HG03045 (cell line): ENCODE data around the gene DNAH5.
"Not testable (repeated sequence)": the region's sequence is repeated elsewhere in the genome, so short reads cannot be mapped to it uniquely, and the experiment has no call there.

Experiments used
- ATAC-seq: cut with Tn5 transposase; IDR thresholded peaks from one replicate; pipeline ENCODE4 v1.9.1; 2021; ENCODE audit warnings: mild to moderate bottlenecking, moderate library complexity; ENCODE audit not compliant: unreplicated experiment

Gene DNAH5

DNA sequence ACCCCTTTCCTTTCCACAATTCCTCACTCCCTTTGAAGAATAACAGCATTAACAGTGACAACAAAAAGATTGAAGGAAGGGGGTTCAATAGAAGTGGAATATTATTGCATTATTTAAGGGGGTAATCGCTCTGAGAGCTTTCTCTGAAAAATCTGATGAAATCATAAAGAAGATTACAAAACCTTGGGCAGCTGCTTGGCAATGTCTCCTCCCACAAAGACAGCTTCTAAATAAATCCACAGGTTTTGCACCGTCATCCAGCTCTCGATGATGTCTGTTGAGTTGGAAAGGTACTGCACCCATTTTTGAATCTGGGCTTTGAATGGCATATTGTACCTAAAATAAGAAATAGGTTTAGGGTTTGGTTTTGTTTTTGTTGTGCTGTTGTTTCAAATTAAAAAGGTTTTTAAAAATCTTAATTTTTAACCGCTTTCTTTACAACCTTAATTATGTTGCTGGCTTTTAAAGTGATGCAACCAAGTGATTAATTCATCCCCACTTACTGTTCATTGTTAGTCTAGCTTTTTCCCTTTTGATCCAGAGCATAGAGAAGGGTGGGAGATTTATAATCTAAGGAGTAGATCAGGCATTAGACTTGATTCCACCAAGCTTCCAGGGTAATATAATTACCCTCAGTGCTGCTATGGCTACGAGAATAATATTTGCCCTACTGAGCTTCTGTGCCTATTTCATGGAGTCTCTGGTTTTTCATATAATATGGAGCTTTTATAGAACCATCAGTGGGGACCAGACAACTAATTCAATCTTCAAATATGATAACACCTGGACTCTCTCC, 85.0 kb downstream of the DNAH5 start:
- ATAC-seq: no peak

DNA sequence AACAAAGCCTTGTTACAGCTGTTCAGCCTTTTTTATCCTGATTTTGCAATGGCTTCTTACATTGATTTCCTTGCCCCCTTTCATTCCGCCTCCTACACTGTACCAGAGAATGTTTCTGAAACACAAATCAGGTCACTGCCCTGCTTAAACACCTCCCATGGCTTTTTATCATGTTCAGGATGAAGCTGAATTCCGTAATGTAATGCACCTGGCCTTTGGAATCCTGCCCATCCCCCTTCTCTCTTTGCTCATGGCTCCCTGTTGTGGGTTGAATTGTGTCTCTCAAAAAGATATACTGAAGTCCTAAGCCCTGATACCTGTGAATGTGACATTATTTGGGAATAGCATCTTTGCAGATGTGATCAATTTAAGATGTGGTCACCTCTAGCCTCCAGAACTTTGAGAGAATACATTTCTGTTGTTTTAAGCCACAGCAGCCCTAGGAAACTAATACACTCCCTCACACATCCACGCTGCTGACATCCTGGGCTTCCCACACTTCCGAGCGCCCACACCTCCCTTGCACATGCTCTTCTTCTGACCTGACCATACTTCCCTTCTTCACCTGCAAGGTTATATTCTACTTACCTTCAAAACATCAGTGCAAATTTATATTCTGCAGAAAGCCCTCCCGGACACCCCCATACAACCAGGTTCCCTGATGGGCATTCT, 101.2 kb downstream of the DNAH5 start:
- no peak for ATAC-seq

DNA sequence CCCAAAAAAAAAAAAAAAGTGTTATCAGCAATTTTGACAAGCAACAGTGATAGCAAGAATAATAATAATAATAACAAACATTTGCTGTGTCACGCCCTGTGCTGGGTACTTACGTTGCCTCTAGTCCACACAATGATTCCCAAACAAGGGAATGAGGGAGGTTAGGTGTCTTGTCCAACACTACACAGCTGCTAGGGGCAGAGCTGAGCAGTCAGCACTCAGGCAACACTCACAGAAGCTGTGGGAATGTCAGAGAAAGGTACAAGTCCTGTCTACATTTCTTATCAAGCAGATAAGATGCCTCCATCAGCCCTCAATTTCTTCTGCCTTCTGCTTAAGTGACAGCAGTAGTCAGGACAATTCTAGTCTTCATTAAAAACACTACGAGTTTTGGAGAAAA, 111.0 kb downstream of the DNAH5 start:
- ATAC-seq: no peak

DNA sequence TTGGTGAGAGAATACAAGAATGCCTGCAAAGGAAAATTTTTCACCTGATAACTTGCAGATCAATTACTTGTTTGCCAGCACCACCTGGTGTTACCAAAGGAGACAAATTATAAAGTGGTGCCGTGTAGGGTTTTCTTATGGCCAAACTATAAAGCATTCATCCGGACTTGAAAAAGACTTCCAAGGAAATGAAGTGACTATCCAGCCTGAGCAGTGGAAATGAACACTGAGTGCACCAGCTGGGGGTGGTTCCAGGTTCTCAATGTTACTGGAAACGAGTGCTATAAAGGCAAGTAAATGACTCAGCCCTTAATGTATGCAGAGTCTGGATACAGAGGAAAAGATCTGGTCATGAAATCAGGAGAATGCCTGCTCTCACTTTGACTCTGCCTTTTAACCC, 113.1 kb downstream of the DNAH5 start:
- no peak for ATAC-seq

DNA sequence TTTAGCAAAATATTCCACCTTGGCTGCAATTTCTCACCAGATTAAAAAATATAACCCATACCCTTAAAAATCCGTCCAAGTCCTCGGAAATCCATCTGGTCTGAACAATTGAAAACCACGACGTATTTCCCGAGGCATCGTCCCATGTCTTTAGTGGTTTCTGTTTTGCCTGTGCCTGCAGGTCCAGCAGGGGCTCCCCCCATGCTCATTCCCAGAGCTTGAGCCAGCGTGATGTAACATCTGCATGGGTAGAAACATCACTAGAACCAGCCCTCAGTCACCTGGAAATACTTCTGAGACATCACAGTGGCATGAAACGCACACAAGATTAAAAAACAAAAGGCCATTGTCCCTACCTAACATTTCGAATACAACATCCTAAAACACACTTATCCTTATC, 114.0 kb downstream of the DNAH5 start:
- ATAC-seq: no peak

DNA sequence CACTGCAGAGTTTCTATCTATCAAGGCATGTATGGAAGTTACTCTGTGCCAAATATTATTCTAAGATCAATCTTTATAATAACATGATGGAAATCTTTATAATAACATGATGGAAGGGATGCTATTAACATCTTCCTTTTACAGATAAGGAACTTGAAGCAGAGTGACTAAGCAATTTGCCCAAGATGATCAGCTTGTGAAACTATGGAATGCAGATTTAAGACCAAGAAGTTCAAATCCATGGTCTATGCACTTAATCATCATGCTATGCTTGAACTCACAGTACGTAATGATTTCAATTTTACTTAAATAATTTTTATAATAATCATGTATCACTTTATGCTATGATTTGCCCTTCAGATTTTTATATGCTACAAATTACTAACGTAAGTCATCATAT, 123.1 kb downstream of the DNAH5 start:
- no peak for ATAC-seq

DNA sequence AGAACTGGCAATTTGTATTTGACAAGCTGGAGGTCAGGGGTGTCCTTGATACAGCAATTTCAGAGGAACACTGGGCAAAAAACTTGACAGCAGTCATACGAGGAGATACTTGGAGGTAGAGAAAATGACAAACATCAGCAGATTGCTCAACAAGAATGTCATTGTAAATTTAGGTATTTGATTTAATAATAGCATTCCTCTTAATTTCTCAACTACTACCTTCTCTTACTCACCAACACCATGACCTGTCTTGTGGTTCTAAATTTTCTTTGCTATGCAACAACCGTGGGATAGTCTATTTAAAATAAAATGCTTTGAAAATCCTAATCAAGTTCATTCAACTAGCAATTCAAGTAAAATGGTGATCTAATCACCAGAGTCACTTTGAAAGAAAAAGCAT, 128.4 kb downstream of the DNAH5 start:
- ATAC-seq: no peak

DNA sequence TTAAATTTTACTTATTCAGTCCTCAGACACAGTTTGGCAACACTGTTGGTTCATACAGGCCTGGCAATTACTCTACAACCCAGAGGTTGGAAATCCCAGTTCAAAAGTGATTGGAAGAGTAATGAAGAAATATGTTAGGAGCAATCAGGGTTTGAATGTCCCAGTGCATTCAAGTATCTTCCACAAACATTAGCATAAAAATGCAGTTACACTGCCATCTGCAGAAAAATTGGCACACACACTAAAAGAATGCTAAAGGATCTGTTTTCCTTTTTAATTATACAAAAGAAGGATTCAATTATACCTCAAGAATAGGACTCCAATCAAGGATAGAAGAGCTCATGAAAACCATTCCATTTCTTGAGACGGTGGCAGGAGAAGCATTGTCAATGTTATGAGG, 130.2 kb downstream of the DNAH5 start:
- no peak for ATAC-seq

DNA sequence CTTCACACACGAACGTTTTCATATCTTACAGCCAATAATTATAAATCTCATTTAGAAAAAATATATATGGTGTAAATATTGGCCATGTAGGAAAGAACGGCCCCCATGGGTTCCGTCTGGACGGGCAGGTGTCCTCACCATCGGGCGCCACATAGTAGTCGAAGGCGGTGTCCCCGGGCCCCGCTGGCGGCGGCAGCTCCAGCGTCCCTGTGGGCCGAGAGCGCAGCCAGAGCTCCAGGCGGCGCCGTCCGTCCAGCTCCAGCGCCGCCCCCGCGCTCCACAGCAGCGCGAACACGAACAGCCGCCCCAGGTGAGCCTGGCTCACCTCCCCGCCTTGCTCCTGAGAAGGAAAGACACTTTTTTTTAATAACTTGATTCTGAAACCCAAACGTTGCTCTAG, 134.6 kb downstream of the DNAH5 start:
- ATAC-seq: no peak

DNA sequence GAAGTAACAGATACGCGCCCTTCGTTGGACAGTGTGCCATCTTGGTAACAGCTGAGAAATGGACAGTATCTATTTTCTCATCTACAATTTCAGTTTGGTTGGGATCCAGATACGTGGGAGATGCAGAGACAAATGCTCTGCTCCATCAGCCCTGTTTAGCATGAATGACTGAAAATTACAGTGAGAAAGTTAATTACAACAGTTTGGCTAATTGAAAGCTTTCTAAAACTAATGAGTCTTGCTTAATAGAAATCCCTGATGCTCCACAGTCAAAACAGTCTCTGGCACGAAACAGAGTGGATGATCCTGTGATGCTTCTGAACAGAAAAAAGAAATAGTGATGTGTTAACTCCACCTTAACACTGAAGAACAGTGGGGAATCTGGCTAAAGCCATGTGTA, 140.2 kb downstream of the DNAH5 start:
- ATAC-seq: no peak

DNA sequence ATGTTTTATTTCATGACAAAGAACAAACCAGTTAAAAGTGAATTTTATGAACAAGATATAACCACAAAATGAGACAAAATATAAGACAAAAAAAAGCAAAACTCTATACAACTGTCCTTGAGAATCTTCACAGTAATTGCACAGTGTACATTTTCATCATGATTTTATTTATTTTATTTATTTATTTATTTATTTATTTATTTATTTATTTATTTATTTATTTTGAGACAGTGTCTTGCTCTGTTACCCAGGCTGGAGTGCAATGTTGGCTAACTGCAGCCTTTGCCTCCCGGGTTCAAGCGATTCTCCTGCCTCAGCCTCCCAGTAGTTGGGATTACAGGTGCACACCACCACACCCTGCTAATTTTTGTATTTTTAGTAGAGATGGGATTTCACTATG, 145.9 kb downstream of the DNAH5 start:
- not testable (repeated sequence) for ATAC-seq

DNA sequence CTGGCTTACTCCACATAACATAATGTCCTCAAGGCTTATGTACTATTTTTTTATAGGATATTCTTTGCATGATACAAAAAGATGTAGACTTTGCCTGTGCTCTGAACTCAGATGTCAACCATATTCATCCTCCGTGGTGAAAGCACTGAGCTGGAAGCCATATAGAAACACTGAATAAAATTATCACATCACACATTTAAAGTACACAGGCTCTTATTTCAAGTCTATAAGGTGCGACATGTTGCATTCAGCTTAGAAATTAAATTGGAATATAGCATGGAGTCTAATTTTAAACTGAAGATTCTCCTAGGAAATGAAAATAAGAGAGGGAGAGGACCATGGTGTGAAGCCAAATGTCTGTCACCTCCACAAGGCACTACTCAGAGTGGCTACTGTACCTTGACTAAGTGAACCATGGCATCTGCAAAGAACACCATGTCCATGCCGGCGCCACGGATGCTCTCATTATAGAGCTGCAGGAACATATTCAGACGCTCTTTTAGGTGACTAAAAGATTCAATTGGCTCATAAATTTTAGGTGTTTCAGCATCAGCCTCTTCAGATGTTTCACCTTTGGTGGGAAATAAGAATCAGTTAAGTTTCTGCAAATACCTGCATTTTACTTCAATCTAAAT, 158.6 kb downstream of the DNAH5 start:
- ATAC-seq: no peak

DNA sequence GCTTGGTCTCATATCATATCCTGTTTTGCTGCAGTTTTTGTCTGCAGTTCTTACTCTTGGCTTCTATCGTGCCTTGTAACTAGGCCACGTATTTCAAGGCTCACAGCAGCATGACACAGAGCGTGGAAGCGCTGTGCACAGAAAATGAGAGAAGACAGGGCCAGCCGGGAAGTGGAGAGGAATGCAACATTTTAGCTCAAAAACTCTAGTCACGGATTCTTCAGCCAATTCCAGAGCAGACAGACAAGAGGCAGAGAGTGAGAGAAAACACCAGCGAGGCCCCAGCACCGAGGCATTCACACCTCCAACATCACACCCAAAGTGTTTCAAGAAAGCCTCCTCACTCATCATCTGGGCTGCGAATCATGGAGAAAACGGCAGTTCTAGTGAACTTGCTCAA, 160.8 kb downstream of the DNAH5 start:
- no peak for ATAC-seq

DNA sequence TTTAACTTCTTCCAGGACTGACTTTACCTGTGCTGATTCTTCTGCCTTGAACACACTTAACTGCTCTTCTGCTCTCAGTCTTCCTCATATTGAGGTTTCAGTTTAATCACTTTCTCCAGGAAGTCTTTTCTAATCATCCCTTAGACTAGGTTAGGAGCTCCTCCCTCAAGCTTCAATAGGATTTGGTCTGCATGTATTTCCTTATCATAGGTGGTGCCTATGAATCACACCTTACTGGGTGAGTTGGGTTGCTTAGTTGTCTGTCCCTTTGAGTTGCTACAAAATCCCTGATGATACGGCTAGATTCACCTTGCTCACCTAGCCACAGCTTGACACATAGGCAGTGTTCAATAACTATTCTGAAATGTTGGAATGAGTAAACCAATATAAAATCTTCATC, 164.4 kb downstream of the DNAH5 start:
- ATAC-seq: no peak

DNA sequence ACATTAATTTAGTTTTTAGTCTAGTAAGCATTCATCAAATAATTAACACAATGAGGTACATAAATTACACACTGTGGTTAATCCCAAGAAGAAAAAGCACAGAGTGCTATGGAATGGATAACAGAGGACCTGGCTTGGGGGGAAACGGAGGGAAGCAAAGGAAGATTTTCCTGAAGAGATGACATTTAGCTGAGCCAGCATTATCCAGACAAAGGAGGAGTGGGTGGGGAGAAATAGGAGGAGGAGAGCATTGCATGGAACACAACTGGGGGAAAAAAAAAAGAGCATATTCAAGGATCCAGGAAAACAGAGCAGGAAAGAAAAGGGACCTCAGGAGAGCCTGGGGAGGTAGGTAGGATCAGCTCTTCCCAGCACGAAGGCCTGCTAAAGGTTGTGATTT, 170.8 kb downstream of the DNAH5 start:
- ATAC-seq: no peak

DNA sequence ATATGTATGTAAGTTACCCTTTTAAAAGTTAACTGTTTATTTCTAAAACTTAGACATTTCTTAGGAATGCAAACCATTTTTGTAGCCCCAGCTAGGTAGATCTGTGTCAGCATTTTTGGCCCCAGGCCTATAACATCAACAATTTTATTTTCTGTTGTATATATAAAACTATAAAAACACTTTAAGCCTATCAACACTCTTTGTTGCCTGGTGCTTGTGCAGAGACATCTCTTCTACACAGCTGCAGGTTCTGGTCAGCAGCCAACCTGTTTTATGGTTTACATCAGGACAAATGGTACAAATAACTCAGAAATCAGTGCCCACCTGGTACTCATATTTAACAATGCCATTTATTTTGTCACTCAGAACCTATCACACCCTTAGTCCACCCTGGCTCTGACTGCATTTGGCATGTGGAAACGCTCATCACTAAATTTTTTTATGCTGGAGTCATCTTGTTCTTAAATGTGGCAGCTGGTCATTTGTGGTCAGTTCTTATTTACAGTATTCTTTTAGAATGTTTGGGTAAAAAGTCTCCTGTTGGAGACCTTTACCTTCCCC, 173.4 kb downstream of the DNAH5 start:
- no peak for ATAC-seq

DNA sequence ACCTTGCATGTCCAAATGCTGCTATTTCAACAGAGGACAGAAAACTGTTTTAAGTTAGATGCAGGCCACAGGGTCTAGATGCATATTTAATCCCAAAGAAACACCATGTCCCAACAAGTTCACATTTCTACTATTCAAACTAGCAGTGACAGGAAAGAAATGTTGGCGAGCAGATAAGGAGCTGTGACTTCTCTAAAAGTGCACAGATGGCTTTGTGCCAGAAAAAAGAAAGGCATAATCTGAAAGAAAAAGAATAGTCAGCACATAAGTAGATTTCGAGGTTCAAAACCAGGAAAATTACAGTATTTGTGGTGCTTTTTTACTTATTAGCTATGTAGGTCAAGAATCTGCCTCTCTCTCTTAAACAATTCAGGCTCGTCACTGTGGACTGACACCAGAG, 178.3 kb downstream of the DNAH5 start:
- ATAC-seq: no peak

DNA sequence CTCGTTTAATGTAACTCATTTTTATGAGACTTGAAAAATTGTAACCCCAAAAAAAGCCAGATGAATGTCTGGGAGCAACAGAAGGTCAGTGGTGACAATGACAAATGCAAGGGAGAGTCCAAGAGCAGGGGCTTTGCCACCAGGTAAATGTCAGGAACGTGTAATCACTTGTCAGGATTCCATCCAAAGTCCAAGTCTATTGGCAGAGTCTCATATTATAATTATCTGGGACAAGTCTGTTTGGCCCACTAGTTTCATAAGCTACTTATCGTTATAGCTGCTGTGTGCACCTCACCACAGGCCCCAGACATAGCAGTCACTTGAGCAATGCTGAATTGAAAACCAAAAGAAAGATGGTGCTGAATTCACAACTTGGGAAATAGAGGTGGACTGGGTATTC, 180.8 kb downstream of the DNAH5 start:
- ATAC-seq: no peak

DNA sequence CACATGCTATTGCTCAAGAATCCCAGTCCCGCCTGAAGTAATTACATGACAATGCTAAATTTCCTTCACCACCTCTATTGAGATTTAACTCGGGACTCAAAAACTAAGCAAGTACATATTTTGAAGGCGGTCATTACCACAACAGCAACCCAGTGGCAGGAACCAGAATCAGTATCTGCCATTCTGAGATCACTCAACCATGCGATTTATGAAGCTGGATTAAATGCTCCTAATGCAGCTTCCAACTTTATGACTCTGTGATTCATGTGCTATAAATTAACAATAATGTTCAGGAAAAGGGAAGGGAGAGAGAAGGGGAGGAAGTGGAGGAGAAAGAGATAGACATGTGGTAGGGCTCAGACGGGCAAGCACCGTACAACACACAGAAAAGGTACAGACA, 194.7 kb downstream of the DNAH5 start:
- ATAC-seq: no peak

DNA sequence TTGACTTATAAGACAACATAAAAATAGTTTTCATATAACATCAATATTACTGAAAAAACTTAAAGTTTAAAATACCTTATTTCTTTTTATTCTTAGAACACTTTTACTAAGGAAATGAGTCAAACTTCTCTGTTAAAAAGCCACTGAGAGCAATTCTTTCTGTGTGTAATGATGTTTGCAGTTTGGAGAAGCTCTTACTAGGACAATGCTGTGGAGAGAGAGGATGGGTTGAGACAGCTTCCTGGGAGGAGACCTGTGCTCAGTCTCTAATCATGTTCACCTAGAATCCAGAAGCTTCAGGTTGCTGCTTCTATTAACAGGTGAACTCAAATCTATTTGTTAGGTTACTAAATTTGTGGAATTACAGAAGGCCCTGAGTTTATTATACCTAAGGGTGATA, 198.5 kb downstream of the DNAH5 start:
- ATAC-seq: no peak

DNA sequence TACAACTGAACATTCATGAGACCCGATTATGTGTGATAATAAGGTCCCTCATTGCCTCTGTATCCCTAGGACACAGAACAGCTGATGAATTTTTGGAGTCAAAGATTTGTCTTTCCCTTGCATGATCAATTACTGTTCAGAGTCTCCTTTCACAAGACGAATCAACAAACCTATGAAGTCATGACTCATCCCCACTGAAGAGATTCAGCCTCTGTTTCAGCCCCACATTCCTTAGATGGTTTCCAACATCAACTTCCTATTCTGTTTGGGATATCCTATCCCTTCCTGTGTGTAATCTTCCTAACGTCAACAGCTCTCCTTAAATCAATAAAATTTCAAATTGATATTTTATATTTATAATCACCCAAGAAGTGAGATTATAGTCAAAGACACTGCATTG, 199.0 kb downstream of the DNAH5 start:
- ATAC-seq: no peak

DNA sequence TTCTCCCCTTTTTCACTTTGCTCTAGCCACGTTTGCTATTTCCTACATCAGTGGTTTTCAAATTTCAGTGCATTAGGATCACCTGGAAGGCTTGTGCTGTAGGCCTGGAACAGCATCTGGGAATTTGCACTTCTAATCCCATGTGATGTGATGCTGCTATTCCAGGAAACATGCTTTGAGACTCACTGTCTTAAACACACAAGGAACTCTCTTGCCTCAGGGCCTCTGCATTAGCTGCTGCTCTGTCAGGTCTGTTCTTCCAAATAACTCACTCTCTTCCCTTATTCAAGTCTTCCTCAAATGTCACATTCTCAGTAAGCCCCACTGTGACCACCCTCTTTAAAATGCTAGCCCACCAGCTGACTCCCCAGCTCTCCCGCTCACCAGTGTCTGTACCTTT, 204.0 kb downstream of the DNAH5 start:
- no peak for ATAC-seq
